A549 (cell line): ENCODE measurements around the gene USP6NL.

Experiments used
- MYC ChIP-seq: IDR thresholded peaks from 2 replicates; pipeline ENCODE4 v1.6.1; 2012; ENCODE audit warnings: mild to moderate bottlenecking, inconsistent platforms, low read length, improper control_type of control experiment, borderline replicate concordance
- POLR2A ChIP-seq: IDR thresholded peaks from 2 replicates; pipeline ENCODE4 v1.6.1; 2012; ENCODE audit warnings: mild to moderate bottlenecking, low read length
- RCOR1 ChIP-seq: fragments of 150-350 bp; IDR thresholded peaks from 2 replicates; pipeline ENCODE4 v1.6.1; 2014; ENCODE audit warnings: antibody characterized with exemption, low read length, low read depth
- TF ChIP-seq, protein P1 (sequence below): fragments of >200 bp; sonication (Bioruptor Twin); formaldehyde crosslinking; IDR thresholded peaks from 3 replicates; pipeline ENCODE4 v1.5.1; 2016
- TF ChIP-seq, protein P2 (sequence below): IDR thresholded peaks from 2 replicates; pipeline ENCODE4 v1.6.1; 2012

DNA sequence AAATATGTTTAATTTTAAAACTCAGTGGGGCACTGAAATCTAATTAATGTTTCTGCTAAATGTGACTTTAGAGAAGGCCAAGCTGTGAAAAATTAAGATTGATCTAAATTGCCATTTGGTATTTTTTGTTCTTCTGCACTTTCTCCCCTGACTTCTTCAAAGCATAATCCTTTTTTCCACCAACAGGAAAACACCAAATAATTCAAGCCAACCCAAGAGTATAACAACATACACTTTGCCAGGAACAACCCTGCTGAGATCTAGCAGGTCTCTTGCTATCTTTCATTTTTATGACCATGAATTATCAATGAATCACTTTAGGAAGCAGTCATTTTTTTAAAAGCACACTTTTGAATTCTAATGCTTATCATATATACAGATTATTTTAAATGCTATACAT lies 100.1 kb downstream of the USP6NL start:
- TF ChIP-seq, protein P1, sequence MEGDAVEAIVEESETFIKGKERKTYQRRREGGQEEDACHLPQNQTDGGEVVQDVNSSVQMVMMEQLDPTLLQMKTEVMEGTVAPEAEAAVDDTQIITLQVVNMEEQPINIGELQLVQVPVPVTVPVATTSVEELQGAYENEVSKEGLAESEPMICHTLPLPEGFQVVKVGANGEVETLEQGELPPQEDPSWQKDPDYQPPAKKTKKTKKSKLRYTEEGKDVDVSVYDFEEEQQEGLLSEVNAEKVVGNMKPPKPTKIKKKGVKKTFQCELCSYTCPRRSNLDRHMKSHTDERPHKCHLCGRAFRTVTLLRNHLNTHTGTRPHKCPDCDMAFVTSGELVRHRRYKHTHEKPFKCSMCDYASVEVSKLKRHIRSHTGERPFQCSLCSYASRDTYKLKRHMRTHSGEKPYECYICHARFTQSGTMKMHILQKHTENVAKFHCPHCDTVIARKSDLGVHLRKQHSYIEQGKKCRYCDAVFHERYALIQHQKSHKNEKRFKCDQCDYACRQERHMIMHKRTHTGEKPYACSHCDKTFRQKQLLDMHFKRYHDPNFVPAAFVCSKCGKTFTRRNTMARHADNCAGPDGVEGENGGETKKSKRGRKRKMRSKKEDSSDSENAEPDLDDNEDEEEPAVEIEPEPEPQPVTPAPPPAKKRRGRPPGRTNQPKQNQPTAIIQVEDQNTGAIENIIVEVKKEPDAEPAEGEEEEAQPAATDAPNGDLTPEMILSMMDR, result no peak
- TF ChIP-seq RCOR1, result no peak
- TF ChIP-seq MYC, result no peak
- TF ChIP-seq, protein P2, sequence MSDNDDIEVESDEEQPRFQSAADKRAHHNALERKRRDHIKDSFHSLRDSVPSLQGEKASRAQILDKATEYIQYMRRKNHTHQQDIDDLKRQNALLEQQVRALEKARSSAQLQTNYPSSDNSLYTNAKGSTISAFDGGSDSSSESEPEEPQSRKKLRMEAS, result no peak
- no peak for TF ChIP-seq POLR2A
